Measurements from ENCODE around the gene AMFR. TPM values are rescaled to one million over a fixed set of nuclear protein-coding genes. Genes with fewer than 3 reads are reported as not detected.

AMFR gene
- total RNA-seq, 4 donors from 2014 or later: 81.5 to 190 (median 112) TPM

DNA sequence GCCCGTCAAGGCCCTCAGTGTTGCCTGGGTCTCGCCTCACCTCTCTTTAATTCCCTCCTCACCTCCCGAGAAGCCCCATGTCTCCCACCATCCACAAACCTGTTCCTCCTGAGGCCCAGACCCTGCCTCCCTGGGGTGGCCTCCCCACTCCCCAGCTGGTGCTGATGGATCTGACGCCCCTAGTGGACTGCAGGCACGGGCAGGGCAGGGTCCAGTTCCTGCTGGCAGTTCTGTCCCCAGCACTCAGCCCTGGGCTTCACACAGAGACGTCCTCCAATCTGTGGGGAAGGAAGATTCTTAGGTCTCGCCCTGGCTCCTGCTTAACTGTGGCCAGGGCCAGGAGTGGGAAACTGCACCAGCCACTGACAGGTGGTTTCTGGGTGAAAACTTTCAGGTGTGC, 108.8 kb downstream of the AMFR start:
- H3K27ac ChIP-seq: no peak overlapping the region
- no peaks in the 10 kb centered on the region for H3K27me3 ChIP-seq
- TF ChIP-seq POLR2A (IDR thresholded peaks at IDR 0.05): no peak
- TF ChIP-seq, protein P1, sequence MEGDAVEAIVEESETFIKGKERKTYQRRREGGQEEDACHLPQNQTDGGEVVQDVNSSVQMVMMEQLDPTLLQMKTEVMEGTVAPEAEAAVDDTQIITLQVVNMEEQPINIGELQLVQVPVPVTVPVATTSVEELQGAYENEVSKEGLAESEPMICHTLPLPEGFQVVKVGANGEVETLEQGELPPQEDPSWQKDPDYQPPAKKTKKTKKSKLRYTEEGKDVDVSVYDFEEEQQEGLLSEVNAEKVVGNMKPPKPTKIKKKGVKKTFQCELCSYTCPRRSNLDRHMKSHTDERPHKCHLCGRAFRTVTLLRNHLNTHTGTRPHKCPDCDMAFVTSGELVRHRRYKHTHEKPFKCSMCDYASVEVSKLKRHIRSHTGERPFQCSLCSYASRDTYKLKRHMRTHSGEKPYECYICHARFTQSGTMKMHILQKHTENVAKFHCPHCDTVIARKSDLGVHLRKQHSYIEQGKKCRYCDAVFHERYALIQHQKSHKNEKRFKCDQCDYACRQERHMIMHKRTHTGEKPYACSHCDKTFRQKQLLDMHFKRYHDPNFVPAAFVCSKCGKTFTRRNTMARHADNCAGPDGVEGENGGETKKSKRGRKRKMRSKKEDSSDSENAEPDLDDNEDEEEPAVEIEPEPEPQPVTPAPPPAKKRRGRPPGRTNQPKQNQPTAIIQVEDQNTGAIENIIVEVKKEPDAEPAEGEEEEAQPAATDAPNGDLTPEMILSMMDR (IDR thresholded peaks at IDR 0.05): no peak
- no peak for DNase-seq
- H3K36me3 ChIP-seq: no peaks in the 10 kb centered on the region
- H3K9me3 ChIP-seq: no peaks in the 10 kb centered on the region
- intact Hi-C loops (cut with DNase I; ENCODE audit: low total_unique reads): no loop called here
- H3K4me3 ChIP-seq: no peak overlapping the region
- no peaks in the 10 kb centered on the region for H3K4me1 ChIP-seq

GRCh38 chr16:56315955-56316354, 109.4 kb downstream of the AMFR start:
- H3K4me1 ChIP-seq: no peaks in the 10 kb centered on the region
- H3K27ac ChIP-seq: no peak overlapping the region
- no peak for DNase-seq
- no peak for TF ChIP-seq POLR2A (IDR thresholded peaks at IDR 0.05)
- TF ChIP-seq, protein P1 (IDR thresholded peaks at IDR 0.05): no peak
- H3K27me3 ChIP-seq: no peaks in the 10 kb centered on the region
- intact Hi-C loops (cut with DNase I; ENCODE audit: low total_unique reads): no loop called here
- no peak overlapping the region for H3K4me3 ChIP-seq
- no peaks in the 10 kb centered on the region for H3K9me3 ChIP-seq
- H3K36me3 ChIP-seq: no peaks in the 10 kb centered on the region

DNA sequence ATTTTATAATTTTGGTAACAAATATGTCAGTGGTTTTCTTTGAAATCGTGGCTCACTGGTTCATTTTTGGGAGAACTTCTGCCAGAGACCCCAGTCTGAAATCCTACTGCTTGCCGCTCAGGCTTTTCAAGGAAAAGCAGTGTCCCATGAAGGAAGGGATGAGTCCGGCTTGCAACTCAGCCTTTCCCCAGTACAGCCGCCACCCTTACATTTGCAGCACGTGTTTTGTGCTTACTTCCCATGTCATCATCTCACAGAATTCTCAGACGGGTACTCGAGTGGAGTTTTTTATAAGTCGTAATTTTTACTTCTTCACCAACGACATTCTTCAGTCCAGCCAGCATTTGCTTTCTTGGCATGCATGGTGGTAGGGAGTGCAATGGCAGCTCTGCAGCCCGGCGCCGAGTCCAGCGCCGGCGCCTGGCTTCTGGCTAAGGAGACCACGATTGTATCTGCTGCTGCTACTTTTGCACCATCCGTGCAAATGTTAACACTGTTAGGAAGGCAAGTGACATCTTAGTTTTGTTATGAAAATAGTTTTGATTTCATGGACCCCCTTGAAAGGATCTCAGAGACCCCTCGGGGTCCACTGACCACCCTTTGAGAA, 111.0 kb downstream of the AMFR start:
- Histone ChIP-seq H3K9me3 (no peaks in the 10 kb centered on the region), H3K27me3 (no peaks in the 10 kb centered on the region), H3K36me3 (no peaks in the 10 kb centered on the region), H3K4me3 (no peak overlapping the region), H3K4me1 (no peaks in the 10 kb centered on the region), H3K27ac (no peak overlapping the region)
- intact Hi-C loops (cut with DNase I; ENCODE audit: low total_unique reads): no loop called here
- TF ChIP-seq, protein P1 (IDR thresholded peaks at IDR 0.05): no peak
- no peak for TF ChIP-seq POLR2A (IDR thresholded peaks at IDR 0.05)
- DNase-seq: no peak

GRCh38 chr16:56312556-56312955, 112.8 kb downstream of the AMFR start:
- TF ChIP-seq, protein P1 (IDR thresholded peaks at IDR 0.05): no peak
- TF ChIP-seq POLR2A (IDR thresholded peaks at IDR 0.05): no peak
- Histone ChIP-seq H3K9me3 (no peaks in the 10 kb centered on the region), H3K27me3 (no peaks in the 10 kb centered on the region), H3K4me3 (no peak overlapping the region), H3K27ac (no peak overlapping the region), H3K36me3 (no peaks in the 10 kb centered on the region), H3K4me1 (no peaks in the 10 kb centered on the region)
- intact Hi-C loops (cut with DNase I; ENCODE audit: low total_unique reads): no loop called here
- no peak for DNase-seq

- Histone ChIP-seq H3K27ac (no peak overlapping the region), H3K36me3 (no peaks in the 10 kb centered on the region), H3K4me1 (no peaks in the 10 kb centered on the region), H3K4me3 (no peak overlapping the region), H3K27me3 (no peaks in the 10 kb centered on the region), H3K9me3 (no peaks in the 10 kb centered on the region)
- intact Hi-C loops (cut with DNase I; ENCODE audit: low total_unique reads): no loop called here
- no peak for DNase-seq
- TF ChIP-seq POLR2A (IDR thresholded peaks at IDR 0.05): no peak
- TF ChIP-seq, protein P1 (IDR thresholded peaks at IDR 0.05): no peak
Observed at GRCh38 chr16:56312028-56312300, 113.4 kb downstream of the AMFR start.

Other genes with a start within 250 kb of the AMFR start
- gene GNAO1, start 234.1 kb downstream of the AMFR start, total RNA-seq: 1 to 10 TPM in 2 of 4 donors, under 1 TPM in 1, not detected in 1; 0.26 to 7.2 (median 1.6) TPM
- gene NUDT21, start 25.8 kb upstream of the AMFR start, total RNA-seq: 100 to 1,000 TPM in 2 of 4 donors, 10 to 100 TPM in 2; 23.1 to 184 (median 89.2) TPM
- 10 to 100 TPM in 2 of 4 donors, 1 to 10 TPM in 2; 5.0 to 78.9 (median 20.3) TPM for gene OGFOD1, start 26.0 kb upstream of the AMFR start, total RNA-seq
- 100 to 1,000 TPM in 1 of 4 donors, 10 to 100 TPM in 3; 44.1 to 209 (median 82.8) TPM for gene BBS2, start 94.5 kb upstream of the AMFR start, total RNA-seq
- not detected for gene MT4, start 139.5 kb upstream of the AMFR start, total RNA-seq
- not detected for gene MT3, start 164.0 kb upstream of the AMFR start, total RNA-seq
- gene MT2A, start 183.0 kb upstream of the AMFR start, total RNA-seq: 100 to 1,000 TPM in 1 of 4 donors, 10 to 100 TPM in 1, under 1 TPM in 2; 0.69 to 152 (median 17.4) TPM
- gene MT1E, start 200.2 kb upstream of the AMFR start, total RNA-seq: 10 to 100 TPM in 2 of 4 donors, under 1 TPM in 1, not detected in 1; 0.48 to 51.9 (median 51.2) TPM
- gene MT1M, start 207.1 kb upstream of the AMFR start, total RNA-seq: 10 to 100 TPM in 1 of 4 donors, 1 to 10 TPM in 1, not detected in 2; 6.2 to 16.6 TPM
- gene MT1A, start 213.1 kb upstream of the AMFR start, total RNA-seq: 10 to 100 TPM in 1 of 4 donors, not detected in 3; 13.8 TPM
- not detected for gene MT1B, start 226.3 kb upstream of the AMFR start, total RNA-seq
- 1 to 10 TPM in 1 of 4 donors, not detected in 3; 2.1 TPM for gene MT1F, start 232.4 kb upstream of the AMFR start, total RNA-seq
- gene MT1G, start 242.5 kb upstream of the AMFR start, total RNA-seq: 10 to 100 TPM in 1 of 4 donors, not detected in 3; 51.8 TPM
- gene MT1H, start 244.3 kb upstream of the AMFR start, total RNA-seq: not detected

Measured in uterus (tissue), 4 donors.